SK-N-SH (cell line): ENCODE results near the gene ATXN2. TPM values are rescaled to one million over a fixed set of nuclear protein-coding genes. Genes with fewer than 3 reads are reported as not detected.

Experiments
- CTCF ChIA-PET: fragments of 300-600, 350-600 bp; formaldehyde crosslinking; extraction: SDS; loops from one replicate; lab custom pipeline; 2021; lab: Yijun Ruan, JAX
- POLR2A ChIA-PET: fragments of 350-600 bp; sonication (Branson Sonifier 250); formaldehyde crosslinking; extraction: SDS; loops from one replicate; lab custom pipeline; 2020; ENCODE audit warnings: antibody characterized with exemption, inconsistent platforms; lab: Yijun Ruan, JAX
- DNase-seq: peaks from one replicate; pipeline ENCODE4 v3.0.0; 2012
- H2AFZ ChIP-seq: fragments of 200-600 bp; sonication (generic); 2 replicates; pipeline ENCODE4 v1.8.1; 2016; ENCODE audit warnings: antibody characterized with exemption, mild to moderate bottlenecking, low read depth
- H3F3A ChIP-seq: fragments of 200-600 bp; sonication (generic); replicated peaks from 2 replicates; pipeline ENCODE3; 2016; ENCODE audit warnings: antibody characterized with exemption, mild to moderate bottlenecking; ENCODE audit not compliant: insufficient read depth
- H3K27ac ChIP-seq, 2 experiments: fragments of 200-500 bp in 1 of 2; fragments of 200-600 bp in 1 of 2; sonication (Bioruptor generic) in 1 of 2; sonication (generic), shearing (Covaris generic) in 1 of 2; 2 replicates each; pipeline versions ENCODE4 v1.5.1 to v1.6.1; 2014 to 2016; ENCODE audit warnings: low read depth in 2 of 2, inconsistent platforms in 1 of 2, low read length in 1 of 2, mild to moderate bottlenecking in 1 of 2, mixed read lengths in 1 of 2
- H3K27me3 ChIP-seq: fragments of 200-600 bp; sonication (generic), shearing (Covaris generic); 2 replicates; pipeline ENCODE4 v1.6.1; 2016; ENCODE audit warnings: mixed run types; ENCODE audit not compliant: insufficient read depth
- H3K36me3 ChIP-seq, 2 experiments: fragments of 200-500 bp in 1 of 2; fragments of 200-600 bp in 1 of 2; sonication (Bioruptor generic) in 1 of 2; sonication (generic) in 1 of 2; replicated peaks in 1 of 2; 2 replicates each; pipeline versions ENCODE3 to v1.5.1; 2014 to 2016; ENCODE audit warnings: low read length in 1 of 2, mild to moderate bottlenecking in 1 of 2; ENCODE audit not compliant: insufficient read depth in 2 of 2, control insufficient read depth in 1 of 2
- H3K4me1 ChIP-seq, 2 experiments: fragments of 200-500 bp in 1 of 2; fragments of 200-600 bp in 1 of 2; sonication (Bioruptor generic) in 1 of 2; sonication (generic), shearing (Covaris generic) in 1 of 2; 2 replicates each; pipeline versions ENCODE4 v1.5.1 to v1.6.1; 2014 to 2016; ENCODE audit warnings: low read depth in 1 of 2, low read length in 1 of 2, mixed run types in 1 of 2; ENCODE audit not compliant: insufficient read depth in 2 of 2, control insufficient read depth in 1 of 2
- H3K4me2 ChIP-seq: fragments of 200-600 bp; sonication (generic), shearing (Covaris generic); 2 replicates; pipeline ENCODE4 v1.6.1; 2017; ENCODE audit warnings: mixed run types
- H3K4me3 ChIP-seq, 2 experiments: fragments of 200-500 bp in 1 of 2; fragments of 200-600 bp in 1 of 2; sonication (Bioruptor generic) in 1 of 2; sonication (generic), shearing (Covaris generic) in 1 of 2; 2 replicates each; pipeline versions ENCODE4 v1.5.1 to v1.8.1; 2014 to 2016; ENCODE audit warnings: low read depth in 2 of 2, inconsistent platforms in 1 of 2, low read length in 1 of 2, mild to moderate bottlenecking in 1 of 2, mixed read lengths in 1 of 2, moderate library complexity in 1 of 2
- H3K79me2 ChIP-seq: fragments of 200-600 bp; sonication (generic); 2 replicates; pipeline ENCODE4 v1.8.1; 2017; ENCODE audit warnings: mild to moderate bottlenecking; ENCODE audit not compliant: insufficient read depth
- H3K9ac ChIP-seq: fragments of 200-600 bp; sonication (generic); 2 replicates; pipeline ENCODE4 v1.6.1; 2017; ENCODE audit warnings: mixed run types
- H3K9me2 ChIP-seq: fragments of 200-600 bp; sonication (generic); 2 replicates; pipeline ENCODE4 v1.6.1; 2017; ENCODE audit warnings: mixed run types
- H3K9me3 ChIP-seq: fragments of 200-600 bp; sonication (generic); 2 replicates; pipeline ENCODE4 v1.6.1; 2017; ENCODE audit warnings: mixed run types, mild to moderate bottlenecking, moderate library complexity
- H4K20me1 ChIP-seq: fragments of 200-600 bp; sonication (generic); 2 replicates; pipeline ENCODE4 v1.6.1; 2017; ENCODE audit warnings: mild to moderate bottlenecking, mixed run types; ENCODE audit not compliant: insufficient read depth
- CHD2 ChIP-seq: fragments of 150-350 bp; IDR thresholded peaks from 2 replicates; pipeline ENCODE4 v1.6.1; 2018; ENCODE audit warnings: low read length; ENCODE audit not compliant: partially characterized antibody
- ELF1 ChIP-seq: IDR thresholded peaks from 2 replicates; pipeline ENCODE4 v1.4.0; 2012
- EP300 ChIP-seq, 2 experiments: IDR thresholded peaks; 2 replicates each; pipeline versions ENCODE4 v1.4.0 to v1.6.1; 2012; ENCODE audit warnings: borderline replicate concordance in 1 of 2, low read depth in 1 of 2, low read length in 1 of 2
- FOSL2 ChIP-seq: IDR thresholded peaks from 2 replicates; pipeline ENCODE4 v1.4.0; 2012; ENCODE audit warnings: low read depth, mild to moderate bottlenecking, moderate library complexity, borderline replicate concordance
- FOXJ3 ChIP-seq: sonication (generic); formaldehyde crosslinking; IDR thresholded peaks from 2 replicates; pipeline ENCODE4 v1.5.1; 2020; ENCODE audit warnings: mild to moderate bottlenecking, missing genetic modification reagents
- FOXM1 ChIP-seq: IDR thresholded peaks from 2 replicates; pipeline ENCODE4 v1.4.0; 2012; ENCODE audit warnings: low read depth, mild to moderate bottlenecking
- JUND ChIP-seq: IDR thresholded peaks from 2 replicates; pipeline ENCODE4 v1.4.0; 2012
- RAD21 ChIP-seq: IDR thresholded peaks from 2 replicates; pipeline ENCODE4 v1.6.1; 2012; ENCODE audit warnings: mild to moderate bottlenecking, low read length
- RCOR1 ChIP-seq: fragments of 150-350 bp; IDR thresholded peaks from 2 replicates; pipeline ENCODE4 v1.6.1; 2017; ENCODE audit warnings: antibody characterized with exemption, low read length
- RFX5 ChIP-seq: IDR thresholded peaks from 2 replicates; pipeline ENCODE4 v1.6.1; 2012; ENCODE audit warnings: mild to moderate bottlenecking, improper control_type of control experiment, low read length
- TAF1 ChIP-seq: IDR thresholded peaks from 2 replicates; pipeline ENCODE4 v1.6.1; 2012; ENCODE audit warnings: low read depth, mild to moderate bottlenecking, low read length, moderate library complexity, borderline replicate concordance
- TCF12 ChIP-seq: IDR thresholded peaks from 2 replicates; pipeline ENCODE4 v1.4.0; 2012
- YY1 ChIP-seq: IDR thresholded peaks from 2 replicates; pipeline ENCODE4 v1.4.0; 2012; ENCODE audit warnings: low read depth, mild to moderate bottlenecking
- WGBS: methylation state at CpG from one replicate; pipeline ENCODE4 v1.1.6; 2017; ENCODE audit warnings: low lambda C conversion rate; 5-methylcytosine and 5-hydroxymethylcytosine counted together
- polyA plus RNA-seq, 3 experiments: library from polyadenylated mRNA; depleted of rRNA; stranded (reverse); fragments of >200 nt; gene quantifications; 2 replicates each; pipeline ENCODE4 v1.2.3, GENCODE V29; 2012
- TF ChIP-seq, protein P1 (sequence below): fragments of 150-350 bp; IDR thresholded peaks from 2 replicates; pipeline ENCODE4 v1.6.1; 2017; ENCODE audit warnings: antibody characterized with exemption, low read length, low read depth, borderline replicate concordance
- TF ChIP-seq, protein P2 (sequence below): IDR thresholded peaks from 2 replicates; pipeline ENCODE4; 2012
- TF ChIP-seq, protein P3 (sequence below): IDR thresholded peaks from 2 replicates; pipeline ENCODE4 v1.4.0; 2012; ENCODE audit warnings: low read depth, borderline replicate concordance
- TF ChIP-seq, protein P4 (sequence below): IDR thresholded peaks from 2 replicates; pipeline ENCODE4 v1.4.0; 2012; ENCODE audit warnings: low read depth
- TF ChIP-seq, protein P5 (sequence below): IDR thresholded peaks from 2 replicates; pipeline ENCODE4 v1.4.0; 2012; ENCODE audit warnings: low read depth, borderline replicate concordance

The ATXN2 gene
- polyA plus RNA-seq, 1 of the 3 experiments (the other 2 are of a cell fraction): 35.7 TPM

DNA sequence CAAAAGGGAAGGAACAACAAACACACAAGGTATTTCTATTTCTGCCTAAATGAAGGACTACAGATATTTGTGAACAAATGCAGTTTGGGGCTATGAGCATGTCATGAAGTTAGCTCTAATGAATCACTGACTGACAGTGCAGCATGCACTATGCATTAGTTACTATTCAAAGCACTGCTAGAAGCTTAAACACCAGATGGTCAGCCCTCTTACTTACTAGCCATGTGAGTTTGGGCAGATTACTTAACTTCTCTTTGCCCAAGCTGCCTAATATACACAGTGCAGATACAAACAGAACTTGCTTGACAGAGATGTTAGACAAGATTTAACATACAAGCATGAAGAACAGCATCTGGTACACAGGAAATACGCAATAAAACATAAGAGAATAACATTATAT lies 96.0 kb downstream of the ATXN2 start:
- no peaks in the 10 kb centered on the region for H3K9me3 ChIP-seq
- H3K27ac ChIP-seq: no peak overlapping the region
- no peak for DNase-seq
- peaks cover 29% of the 10 kb centered on the region; the same call in 1 of the 2 replicates for H3K79me2 ChIP-seq
- no peak overlapping the region for H2AFZ ChIP-seq
- H3K9me2 ChIP-seq: no peaks in the 10 kb centered on the region
- no peaks in the 10 kb centered on the region for H3K4me1 ChIP-seq
- no peaks in the 10 kb centered on the region for H3K27me3 ChIP-seq
- POLR2A ChIA-PET: no interaction called here
- peaks cover 15% of the 10 kb centered on the region for H3F3A ChIP-seq
- H3K36me3 ChIP-seq: peaks cover 30 to 68% of the 10 kb centered on the region in 2 experiments
- CTCF ChIA-PET: interaction anchor here (2.1 kb wide), 1 partner anchor 106 kb away, joined by 7 read pairs; no protein-coding TSS in a partner anchor
- H4K20me1 ChIP-seq: no peaks in the 10 kb centered on the region
- no peak for TF ChIP-seq RFX5
- TF ChIP-seq, protein P1, sequence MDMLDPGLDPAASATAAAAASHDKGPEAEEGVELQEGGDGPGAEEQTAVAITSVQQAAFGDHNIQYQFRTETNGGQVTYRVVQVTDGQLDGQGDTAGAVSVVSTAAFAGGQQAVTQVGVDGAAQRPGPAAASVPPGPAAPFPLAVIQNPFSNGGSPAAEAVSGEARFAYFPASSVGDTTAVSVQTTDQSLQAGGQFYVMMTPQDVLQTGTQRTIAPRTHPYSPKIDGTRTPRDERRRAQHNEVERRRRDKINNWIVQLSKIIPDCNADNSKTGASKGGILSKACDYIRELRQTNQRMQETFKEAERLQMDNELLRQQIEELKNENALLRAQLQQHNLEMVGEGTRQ: no peak
- no peak for TF ChIP-seq YY1
- TF ChIP-seq, protein P2, sequence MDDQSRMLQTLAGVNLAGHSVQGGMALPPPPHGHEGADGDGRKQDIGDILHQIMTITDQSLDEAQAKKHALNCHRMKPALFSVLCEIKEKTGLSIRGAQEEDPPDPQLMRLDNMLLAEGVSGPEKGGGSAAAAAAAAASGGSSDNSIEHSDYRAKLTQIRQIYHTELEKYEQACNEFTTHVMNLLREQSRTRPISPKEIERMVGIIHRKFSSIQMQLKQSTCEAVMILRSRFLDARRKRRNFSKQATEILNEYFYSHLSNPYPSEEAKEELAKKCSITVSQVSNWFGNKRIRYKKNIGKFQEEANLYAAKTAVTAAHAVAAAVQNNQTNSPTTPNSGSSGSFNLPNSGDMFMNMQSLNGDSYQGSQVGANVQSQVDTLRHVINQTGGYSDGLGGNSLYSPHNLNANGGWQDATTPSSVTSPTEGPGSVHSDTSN: no peak
- TF ChIP-seq ELF1: no peak
- TF ChIP-seq RAD21: no peak
- TF ChIP-seq, protein P3, sequence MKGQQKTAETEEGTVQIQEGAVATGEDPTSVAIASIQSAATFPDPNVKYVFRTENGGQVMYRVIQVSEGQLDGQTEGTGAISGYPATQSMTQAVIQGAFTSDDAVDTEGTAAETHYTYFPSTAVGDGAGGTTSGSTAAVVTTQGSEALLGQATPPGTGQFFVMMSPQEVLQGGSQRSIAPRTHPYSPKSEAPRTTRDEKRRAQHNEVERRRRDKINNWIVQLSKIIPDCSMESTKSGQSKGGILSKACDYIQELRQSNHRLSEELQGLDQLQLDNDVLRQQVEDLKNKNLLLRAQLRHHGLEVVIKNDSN: no peak
- no peak for TF ChIP-seq RCOR1
- TF ChIP-seq TAF1: no peak
- TF ChIP-seq TCF12: no peak
- TF ChIP-seq, protein P4, sequence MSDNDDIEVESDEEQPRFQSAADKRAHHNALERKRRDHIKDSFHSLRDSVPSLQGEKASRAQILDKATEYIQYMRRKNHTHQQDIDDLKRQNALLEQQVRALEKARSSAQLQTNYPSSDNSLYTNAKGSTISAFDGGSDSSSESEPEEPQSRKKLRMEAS: no peak
- TF ChIP-seq, protein P5, sequence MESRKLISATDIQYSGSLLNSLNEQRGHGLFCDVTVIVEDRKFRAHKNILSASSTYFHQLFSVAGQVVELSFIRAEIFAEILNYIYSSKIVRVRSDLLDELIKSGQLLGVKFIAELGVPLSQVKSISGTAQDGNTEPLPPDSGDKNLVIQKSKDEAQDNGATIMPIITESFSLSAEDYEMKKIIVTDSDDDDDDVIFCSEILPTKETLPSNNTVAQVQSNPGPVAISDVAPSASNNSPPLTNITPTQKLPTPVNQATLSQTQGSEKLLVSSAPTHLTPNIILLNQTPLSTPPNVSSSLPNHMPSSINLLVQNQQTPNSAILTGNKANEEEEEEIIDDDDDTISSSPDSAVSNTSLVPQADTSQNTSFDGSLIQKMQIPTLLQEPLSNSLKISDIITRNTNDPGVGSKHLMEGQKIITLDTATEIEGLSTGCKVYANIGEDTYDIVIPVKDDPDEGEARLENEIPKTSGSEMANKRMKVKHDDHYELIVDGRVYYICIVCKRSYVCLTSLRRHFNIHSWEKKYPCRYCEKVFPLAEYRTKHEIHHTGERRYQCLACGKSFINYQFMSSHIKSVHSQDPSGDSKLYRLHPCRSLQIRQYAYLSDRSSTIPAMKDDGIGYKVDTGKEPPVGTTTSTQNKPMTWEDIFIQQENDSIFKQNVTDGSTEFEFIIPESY: no peak
- TF ChIP-seq FOXM1: no peak
- TF ChIP-seq FOSL2: no peak
- no peak for TF ChIP-seq JUND
- no peak for TF ChIP-seq EP300 (IDR thresholded peaks at IDR 0.05; ENCODE audit: borderline replicate concordance in 1 of 2, low read depth in 1 of 2, low read length in 1 of 2)
- no peak for TF ChIP-seq CHD2
- no peak for TF ChIP-seq FOXJ3 (CRISPR knock-in tag)
- TF ChIP-seq, all 33 proteins: peak for 0
- Histone ChIP-seq H3K4me3 (no peak overlapping the region), H3K9ac (no peak overlapping the region), H3K4me2 (no peak overlapping the region)
- WGBS: 97% methylated on average over 1 of the region's 1 CpG
